Measurements from ENCODE around the gene MRC2.

GRCh38 chr17:62653002-62653825 lies 25.7 kb downstream of the MRC2 start:
- TF ChIP-seq POLR2A (IDR thresholded peaks at IDR 0.05; ENCODE audit: borderline replicate concordance, extremely low read depth, insufficient read depth, insufficient read length) (no peak), EGR1 (IDR thresholded peaks at IDR 0.05; ENCODE audit: low read depth) (no peak), CTCF (IDR thresholded peaks at IDR 0.05 in 2 of 3, conservative IDR thresholded peaks at IDR 0.05 in 1 of 3; ENCODE audit: borderline replicate concordance in 1 of 3, insufficient read depth in 1 of 3, low read depth in 2 of 3, low read length in 2 of 3) (no peak)
